Uterus (tissue), 4 donors: Measurements from ENCODE around the gene CNOT2. TPM values are rescaled to one million over a fixed set of nuclear protein-coding genes. Genes with fewer than 3 reads are reported as not detected.
"Not testable (repeated sequence)": the region's sequence is repeated elsewhere in the genome, so short reads cannot be mapped to it uniquely, and the experiment has no call there.

Experiments used
- DNase-seq, 2 donors: peaks; one replicate each; pipeline ENCODE4 v3.0.0-alpha.2; 2019 to 2020
- H3K27ac ChIP-seq, 2 donors: fragments of 200-600 bp; sonication (generic); 1 replicate in 1 of 2; 2 replicates in 1 of 2; pipeline ENCODE4 v1.5.1; 2016 to 2018
- H3K27me3 ChIP-seq, 2 donors: fragments of 200-600 bp; sonication (generic); one replicate each; pipeline ENCODE4 v1.5.1; 2018 to 2019; ENCODE audit warnings: control low read depth in 1 of 2
- H3K36me3 ChIP-seq, 2 donors: fragments of 200-600 bp; sonication (generic); one replicate each; pipeline ENCODE4 v1.5.1; 2019; ENCODE audit warnings: control low read depth in 1 of 2
- H3K4me1 ChIP-seq, 2 donors: fragments of 200-600 bp; sonication (generic); one replicate each; pipeline ENCODE4 v1.5.1; 2018 to 2019; ENCODE audit warnings: control low read depth in 1 of 2
- H3K4me3 ChIP-seq, 2 donors: fragments of 200-600 bp; sonication (generic); 1 replicate in 1 of 2; 2 replicates in 1 of 2; pipeline ENCODE4 v1.5.1; 2018 to 2019; ENCODE audit warnings: mild to moderate bottlenecking in 1 of 2
- H3K9me3 ChIP-seq, 2 donors: fragments of 200-600 bp; sonication (generic); one replicate each; pipeline ENCODE4 v1.5.1; 2019; ENCODE audit warnings: control low read depth in 1 of 2
- CTCF ChIP-seq, 4 experiments: fragments of 200-600 bp in 2 of 4; fragments of 450-650 bp in 2 of 4; sonication (generic) in 2 of 4; IDR thresholded peaks; one replicate each; pipeline ENCODE4 v1.5.1; 2016 to 2019; ENCODE audit warnings: antibody characterized with exemption in 4 of 4, mild to moderate bottlenecking in 2 of 4, moderate library complexity in 1 of 4
- POLR2A ChIP-seq, 2 donors: fragments of 450-650 bp; IDR thresholded peaks; one replicate each; pipeline ENCODE4 v1.6.1; 2016; ENCODE audit warnings: antibody characterized with exemption in 2 of 2, mild to moderate bottlenecking in 1 of 2, moderate library complexity in 1 of 2
- intact Hi-C: fragments of 100-400 bp; cut with DNase I; formaldehyde crosslinking; loops from one replicate; pipeline ENCODE4 v1.15.1; 2023; ENCODE audit warnings: low total_unique reads
- total RNA-seq, 4 donors: library from RNA; depleted of rRNA in 3 of 4; stranded (reverse); fragments of >200 nt in 3 of 4; gene quantifications; one replicate each; pipeline versions ENCODE4 v1.1.0 to v1.2.4, GENCODE V29; 2014 to 2023
- donor health status: DM: yes; HTN: yes; CAD: no.

Gene CNOT2
- total RNA-seq, 4 donors from 2014 or later, result 97.7 to 320 (median 193) TPM

- Histone ChIP-seq H3K4me3 (no peak overlapping the region), H3K4me1 (no peaks in the 10 kb centered on the region), H3K27ac (no peak overlapping the region), H3K27me3 (no peaks in the 10 kb centered on the region), H3K9me3 (no peaks in the 10 kb centered on the region), H3K36me3 (no peaks in the 10 kb centered on the region)
- TF ChIP-seq POLR2A (IDR thresholded peaks at IDR 0.05) (no peak), CTCF (IDR thresholded peaks at IDR 0.05) (no peak)
- DNase-seq, result no peak
- intact Hi-C loops, result no loop called here
Measured at GRCh38 chr12:70288817-70289216, 45.6 kb downstream of the CNOT2 start.

- Histone ChIP-seq H3K4me3 (no peak overlapping the region), H3K9me3 (no peaks in the 10 kb centered on the region), H3K27me3 (no peaks in the 10 kb centered on the region), H3K27ac (no peak overlapping the region), H3K36me3 (no peaks in the 10 kb centered on the region), H3K4me1 (no peaks in the 10 kb centered on the region)
- no peak for DNase-seq
- intact Hi-C loops, result no loop called here
- TF ChIP-seq CTCF (IDR thresholded peaks at IDR 0.05), result no peak
Measured at GRCh38 chr12:70290116-70290515, 46.9 kb downstream of the CNOT2 start.

GRCh38 chr12:70292017-70292776, 49.0 kb downstream of the CNOT2 start:
- TF ChIP-seq CTCF (IDR thresholded peaks at IDR 0.05) (no peak), POLR2A (IDR thresholded peaks at IDR 0.05) (no peak)
- Histone ChIP-seq H3K36me3 (no peaks in the 10 kb centered on the region), H3K4me3 (no peak overlapping the region), H3K9me3 (no peaks in the 10 kb centered on the region), H3K27me3 (no peaks in the 10 kb centered on the region), H3K4me1 (no peaks in the 10 kb centered on the region), H3K27ac (no peak overlapping the region)
- intact Hi-C loops, result no loop called here
- no peak for DNase-seq

GRCh38 chr12:70304684-70305555, 61.7 kb downstream of the CNOT2 start:
- DNase-seq, result not testable (repeated sequence)

DNA sequence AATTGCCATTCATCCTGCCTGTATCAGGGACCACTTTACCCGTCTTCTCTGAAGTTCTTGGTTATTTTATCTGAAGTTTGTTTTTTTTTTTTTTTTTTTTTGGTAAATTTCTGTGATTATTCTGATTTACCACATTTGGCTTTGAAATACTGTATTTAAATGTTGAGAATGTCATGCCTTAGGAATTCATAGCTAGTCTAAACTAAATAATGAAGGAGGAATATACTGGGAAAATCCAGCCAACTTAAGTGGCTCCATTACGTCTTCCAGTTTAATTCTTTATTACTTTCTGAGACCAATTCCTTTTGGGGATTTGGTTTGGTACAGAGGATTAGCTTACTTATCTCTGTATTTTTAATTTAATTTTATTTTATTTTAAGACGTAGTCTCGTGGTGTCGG, 62.6 kb downstream of the CNOT2 start:
- H3K36me3 ChIP-seq, result no peaks in the 10 kb centered on the region
- H3K4me3 ChIP-seq, result no peak overlapping the region
- H3K27ac ChIP-seq, result no peak overlapping the region
- H3K9me3 ChIP-seq, result no peaks in the 10 kb centered on the region
- no peak for TF ChIP-seq POLR2A (IDR thresholded peaks at IDR 0.05)
- TF ChIP-seq CTCF (IDR thresholded peaks at IDR 0.05), result no peak
- intact Hi-C loops, result no loop called here
- H3K4me1 ChIP-seq, result no peaks in the 10 kb centered on the region
- no peak for DNase-seq
- H3K27me3 ChIP-seq, result no peaks in the 10 kb centered on the region

More at GRCh38 chr12:70304684-70305555, 61.7 kb downstream of the CNOT2 start:
- H3K4me3 ChIP-seq, H3K36me3 ChIP-seq, H3K4me1 ChIP-seq, intact Hi-C loops, H3K27me3 ChIP-seq, H3K27ac ChIP-seq, H3K9me3 ChIP-seq: not testable (repeated sequence)
